Head of caudate nucleus (tissue), 42 donors: ENCODE measurements around the gene ATXN7.
A peak's percentile ranks its signal among the peaks of the same experiment; 100 is the strongest.

Experiments used
- DNase-seq, 42 donors: peaks; one replicate each; pipeline versions ENCODE4 v3.0.0 to v3.0.0-alpha.2; 2020 to 2021; ENCODE audit warnings: mixed read lengths in 7 of 42
- intact Hi-C: fragments of 100-400 bp; cut with DNase I; formaldehyde crosslinking; loops from one replicate; pipeline ENCODE4 v1.15.0; 2022

ATXN7 gene

GRCh38 chr3:63861306-63861705 lies 2.4 kb upstream of the ATXN7 start:
- intact Hi-C loops: no loop called here
- no peak for DNase-seq

- DNase-seq: no peak
- intact Hi-C loops: loop anchor here (2.0 kb wide), 1 partner anchor 50 kb away; the partner anchor contains the start of gene SCAANT1
These were observed 890 bp upstream of the ATXN7 start for GRCh38 chr3:63862804-63863149.

DNA sequence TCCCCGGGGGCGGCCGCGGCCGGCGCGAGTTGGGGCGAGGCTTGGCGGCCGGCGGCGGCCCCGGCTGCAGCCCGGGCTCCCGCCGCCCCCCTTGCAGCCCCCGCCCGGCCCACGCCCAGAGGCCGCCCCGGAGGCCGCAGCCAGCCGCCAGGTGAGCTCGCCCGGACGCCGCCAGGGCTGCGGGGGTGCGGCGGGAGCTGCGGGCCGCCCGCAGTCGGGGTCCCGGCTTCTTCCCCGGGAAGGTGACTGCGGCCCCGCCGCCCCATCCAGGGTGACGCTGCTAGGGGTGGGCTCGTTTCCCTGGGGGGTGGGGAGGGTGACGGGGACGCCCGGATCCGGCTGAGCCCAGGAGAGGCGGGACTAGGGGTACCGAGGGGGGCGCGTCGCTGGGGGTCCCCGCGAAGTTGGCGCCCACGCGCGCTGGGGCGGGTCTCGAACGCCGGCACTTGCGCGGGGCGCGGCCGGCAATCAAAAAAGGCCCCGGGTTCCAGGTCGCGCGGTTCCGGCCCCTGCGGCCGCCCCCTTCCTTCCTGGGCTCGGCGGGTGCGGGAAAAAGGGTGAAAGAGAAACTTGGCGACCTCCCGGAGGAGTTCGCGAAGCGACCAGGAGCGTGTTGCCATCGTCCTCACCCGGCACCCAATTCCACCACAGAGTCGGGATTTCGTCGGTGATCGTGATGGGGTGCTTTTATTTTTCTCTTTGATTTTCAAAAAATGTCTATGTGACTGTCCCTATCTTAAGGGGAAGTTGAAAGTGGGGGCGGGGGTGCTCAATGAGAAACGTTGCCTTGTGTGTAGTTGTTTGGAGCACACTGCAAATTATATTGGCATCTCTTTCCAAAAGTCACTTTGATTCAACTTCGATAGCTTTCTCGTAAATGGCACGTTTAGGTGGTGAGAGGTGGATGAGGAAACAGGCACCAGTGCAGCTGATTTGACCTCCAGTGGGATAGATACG lies 619 bp downstream of the ATXN7 start:
- peak in 38 of 42 donors; percentile 8 to 67 (median 38) for DNase-seq
- intact Hi-C loops: no loop called here

- no peak for DNase-seq
- intact Hi-C loops: no loop called here
These were observed 1.3 kb downstream of the ATXN7 start for GRCh38 chr3:63864965-63865327.

- DNase-seq: no peak
- intact Hi-C loops: no loop called here
These were observed 3.6 kb downstream of the ATXN7 start for GRCh38 chr3:63867225-63867624.

- no peak for DNase-seq
- intact Hi-C loops: no loop called here
These were observed 6.4 kb downstream of the ATXN7 start for GRCh38 chr3:63869940-63870614.

GRCh38 chr3:63870615-63871005 lies 6.9 kb downstream of the ATXN7 start:
- DNase-seq: no peak
- intact Hi-C loops: no loop called here

GRCh38 chr3:63872135-63872924 lies 8.7 kb downstream of the ATXN7 start:
- intact Hi-C loops: no loop called here
- DNase-seq: no peak

- intact Hi-C loops: no loop called here
These were observed 11.1 kb downstream of the ATXN7 start for GRCh38 chr3:63874769-63875168.

GRCh38 chr3:63875510-63875909 lies 11.8 kb downstream of the ATXN7 start:
- intact Hi-C loops: no loop called here
- DNase-seq: no peak

More at GRCh38 chr3:63874769-63875168, 11.1 kb downstream of the ATXN7 start:
- no peak for DNase-seq

DNA sequence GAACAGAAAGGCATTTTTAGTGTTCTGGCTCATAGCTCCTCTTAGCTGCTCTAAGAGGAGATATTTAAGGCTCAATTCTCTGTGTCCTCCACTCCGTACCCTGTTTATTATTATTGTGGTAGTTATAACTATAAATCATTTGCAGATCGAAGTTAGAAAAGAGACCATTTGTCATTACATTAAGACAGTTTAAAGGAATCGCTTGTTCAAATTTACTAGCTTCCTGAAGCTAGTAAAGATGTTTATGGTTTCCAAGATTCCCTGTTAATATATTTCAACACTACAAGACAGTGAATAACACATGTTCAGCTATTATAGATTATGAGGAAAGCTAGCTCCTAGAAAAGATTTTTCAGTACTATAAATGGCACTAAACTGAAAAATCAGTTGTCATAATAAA lies 12.6 kb downstream of the ATXN7 start:
- DNase-seq: no peak
- intact Hi-C loops: no loop called here

GRCh38 chr3:63877737-63878393 lies 14.2 kb downstream of the ATXN7 start:
- no peak for DNase-seq
- intact Hi-C loops: no loop called here

DNA sequence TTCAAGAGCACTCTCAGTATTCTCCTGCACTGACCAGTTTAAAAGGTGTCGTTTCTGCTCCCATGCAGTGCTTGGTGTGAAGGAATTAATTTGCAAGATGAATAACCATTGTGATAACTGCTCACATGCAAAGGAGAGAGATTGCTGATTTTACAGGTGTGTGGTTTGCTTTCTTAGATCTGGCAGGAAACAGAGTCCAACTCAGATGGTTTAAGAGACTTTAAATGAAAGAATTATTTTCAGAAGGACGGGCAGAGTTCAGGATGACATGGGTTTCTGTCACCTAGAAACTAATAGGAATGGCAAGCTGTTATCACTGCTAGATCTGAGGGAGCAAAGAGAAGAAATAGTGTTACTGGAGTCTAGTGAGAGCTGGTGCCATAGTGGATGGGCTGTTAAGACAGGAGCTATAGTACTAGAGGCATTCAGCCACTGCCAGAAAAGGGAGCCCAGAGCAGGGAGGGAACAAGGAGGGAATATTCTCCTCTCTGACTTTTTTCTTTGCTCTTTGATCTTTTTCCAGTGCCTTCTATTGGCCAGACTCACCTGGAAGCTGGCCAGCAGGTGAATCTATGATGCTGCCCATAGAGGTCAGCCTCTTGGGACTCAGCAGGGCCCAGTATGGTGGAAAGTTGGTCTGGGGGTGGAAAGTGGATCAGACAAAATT lies 14.9 kb downstream of the ATXN7 start:
- DNase-seq: no peak
- intact Hi-C loops: no loop called here

DNA sequence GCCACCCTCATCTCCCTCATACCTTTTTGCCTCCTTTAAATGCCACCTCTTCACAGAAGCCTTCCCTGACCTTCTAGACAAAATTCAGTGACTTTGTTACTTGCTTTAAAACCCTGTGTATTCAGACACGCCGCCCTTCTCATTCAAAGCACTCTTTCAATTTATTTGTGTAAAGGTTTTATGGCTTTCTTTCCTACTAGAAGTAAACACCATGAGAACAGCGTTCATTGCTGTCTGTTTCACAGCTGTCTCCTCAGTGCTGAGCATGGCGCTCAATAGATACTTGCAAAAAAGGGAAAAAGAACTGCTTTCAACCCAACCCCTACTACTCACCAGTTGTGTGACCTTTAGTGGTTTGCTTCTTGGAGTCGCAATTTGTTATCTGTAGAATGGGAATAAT lies 17.0 kb downstream of the ATXN7 start:
- intact Hi-C loops: no loop called here

GRCh38 chr3:63886858-63887257 lies 23.2 kb downstream of the ATXN7 start:
- DNase-seq: no peak
- intact Hi-C loops: no loop called here

More for the DNA sequence above, 17.0 kb downstream of the ATXN7 start:
- DNase-seq: no peak

- intact Hi-C loops: no loop called here
- DNase-seq: no peak
These were observed 27.9 kb downstream of the ATXN7 start for GRCh38 chr3:63891518-63891917.

DNA sequence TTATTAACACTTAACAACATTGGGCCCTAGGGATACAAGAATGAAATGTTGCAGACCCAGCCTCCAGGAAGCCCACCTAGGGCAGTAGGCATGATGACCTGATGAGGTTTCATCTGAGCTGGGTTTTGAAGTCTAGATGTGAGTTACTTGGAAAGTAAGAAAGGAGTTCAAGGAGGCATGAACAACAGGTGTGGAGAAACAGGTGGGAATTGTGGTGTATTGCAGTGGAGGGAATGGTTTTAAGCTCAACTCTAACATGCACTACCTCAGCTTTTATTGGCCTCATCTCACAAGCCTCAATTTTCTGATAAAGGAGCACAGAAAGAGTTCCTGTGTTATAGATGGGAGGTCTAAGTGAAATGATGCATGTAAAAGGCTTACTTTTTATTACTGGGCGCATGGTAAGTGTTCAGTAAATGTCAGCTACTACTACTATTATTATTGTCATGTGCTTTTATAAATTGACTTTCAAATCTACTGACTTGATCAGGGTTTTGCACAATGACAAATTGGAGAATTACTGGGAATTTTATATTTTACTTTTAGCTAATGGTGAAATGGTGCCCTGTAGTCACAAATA lies 29.2 kb downstream of the ATXN7 start:
- no peak for DNase-seq
- intact Hi-C loops: no loop called here

DNA sequence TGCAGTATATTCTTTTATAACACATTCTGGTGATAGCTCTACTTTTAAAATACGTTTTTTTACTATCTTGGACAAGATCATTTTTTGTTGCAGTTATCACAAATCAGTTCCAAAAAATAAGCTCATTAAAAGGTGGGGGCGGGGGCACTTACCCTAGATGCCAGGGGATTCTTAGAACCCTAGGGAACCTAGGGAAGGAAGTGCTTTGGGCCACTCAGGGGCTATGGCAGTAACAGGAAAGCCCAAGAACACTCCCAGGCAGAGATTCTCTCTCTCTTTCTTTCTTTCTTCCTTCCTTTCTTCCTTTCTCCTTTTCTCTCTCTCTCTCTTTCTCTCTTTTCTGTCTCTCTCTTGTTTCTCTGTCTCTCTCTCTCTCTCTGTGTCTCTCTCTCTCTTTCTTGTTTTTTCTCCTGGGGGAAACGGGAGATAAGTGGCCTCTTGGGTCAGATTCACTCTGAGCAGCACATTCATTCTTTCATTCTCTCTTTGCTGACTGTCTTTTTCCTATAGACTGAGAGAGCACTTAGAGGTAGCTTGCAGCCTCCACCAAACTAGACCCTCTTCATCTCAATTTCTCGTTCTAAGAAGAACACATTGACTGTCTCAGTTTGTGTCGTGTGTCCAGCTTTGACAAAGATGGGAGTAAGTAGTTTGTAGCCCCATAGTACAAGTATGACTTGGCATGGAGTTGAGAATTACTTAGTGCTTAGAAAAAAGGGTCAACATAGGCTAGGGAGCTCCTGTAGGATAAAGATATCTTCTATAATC lies 31.9 kb downstream of the ATXN7 start:
- intact Hi-C loops: no loop called here
- no peak for DNase-seq
